ENCODE data around the gene SLC35E2B. TPM values are rescaled to one million over a fixed set of nuclear protein-coding genes. Genes with fewer than 3 reads are reported as not detected.

The SLC35E2B gene
- total RNA-seq, result 29.0 and 35.9 TPM in 2 replicates

DNA sequence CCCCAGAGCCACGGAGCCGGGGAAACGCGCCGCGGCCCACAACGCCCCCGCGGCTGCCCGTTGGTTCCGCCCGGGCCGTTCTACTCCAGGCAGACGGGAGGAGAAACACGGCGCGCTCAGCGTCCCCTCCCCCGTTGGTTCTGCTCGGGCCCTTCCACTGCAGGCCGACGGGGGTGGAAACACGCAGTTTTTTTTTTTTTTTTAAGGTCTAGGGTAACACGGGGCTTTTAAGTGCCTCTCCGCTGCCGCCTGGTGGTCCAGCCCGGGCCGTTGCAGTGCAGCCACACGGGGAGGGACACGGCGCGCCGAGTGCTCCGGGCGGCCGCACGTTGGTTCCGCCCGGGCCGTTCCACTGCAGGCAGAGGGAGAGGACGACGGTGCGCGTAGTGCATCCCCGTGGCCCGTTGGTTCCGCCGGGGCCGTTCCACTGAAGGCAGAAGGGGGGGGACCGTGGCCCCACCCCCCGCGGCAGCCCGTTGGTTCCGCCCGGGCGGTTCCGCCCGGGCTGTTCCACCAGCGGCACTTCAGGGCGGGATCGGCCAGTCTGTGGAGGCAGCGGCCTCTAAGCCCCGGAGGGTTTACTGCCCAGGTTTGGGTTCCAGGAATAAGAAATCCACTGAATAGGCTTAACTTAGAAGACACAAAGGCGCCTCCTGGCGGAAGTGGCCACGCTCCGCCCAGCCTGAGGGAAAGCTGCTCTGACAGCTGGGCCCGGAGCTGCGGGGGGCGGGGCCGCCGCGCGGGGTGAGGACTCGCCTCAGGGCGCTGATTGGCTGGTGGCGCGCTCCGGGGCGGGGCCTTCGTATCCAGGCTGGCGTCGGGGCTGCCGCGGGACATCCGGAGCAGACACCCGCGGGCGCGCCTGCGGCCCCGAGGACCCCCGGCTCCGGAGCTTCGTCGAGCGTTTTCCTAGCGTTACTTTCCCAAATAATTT is at the start of gene SLC35E2B:
Gene SLC35E2B, minus strand, starts transcription at position 82 of the 934 bp plus-strand sequence. CDS start 16,096 bp downstream, outside the sequence.

GRCh38 chr1:1724035-1724864 is 31.7 kb upstream of the SLC35E2B start, which contains the start of gene CDK11A:
CDK11A (minus strand) TSS chr1:1724357; CDS start chr1:1722818, 1,539 bp downstream.

DNA sequence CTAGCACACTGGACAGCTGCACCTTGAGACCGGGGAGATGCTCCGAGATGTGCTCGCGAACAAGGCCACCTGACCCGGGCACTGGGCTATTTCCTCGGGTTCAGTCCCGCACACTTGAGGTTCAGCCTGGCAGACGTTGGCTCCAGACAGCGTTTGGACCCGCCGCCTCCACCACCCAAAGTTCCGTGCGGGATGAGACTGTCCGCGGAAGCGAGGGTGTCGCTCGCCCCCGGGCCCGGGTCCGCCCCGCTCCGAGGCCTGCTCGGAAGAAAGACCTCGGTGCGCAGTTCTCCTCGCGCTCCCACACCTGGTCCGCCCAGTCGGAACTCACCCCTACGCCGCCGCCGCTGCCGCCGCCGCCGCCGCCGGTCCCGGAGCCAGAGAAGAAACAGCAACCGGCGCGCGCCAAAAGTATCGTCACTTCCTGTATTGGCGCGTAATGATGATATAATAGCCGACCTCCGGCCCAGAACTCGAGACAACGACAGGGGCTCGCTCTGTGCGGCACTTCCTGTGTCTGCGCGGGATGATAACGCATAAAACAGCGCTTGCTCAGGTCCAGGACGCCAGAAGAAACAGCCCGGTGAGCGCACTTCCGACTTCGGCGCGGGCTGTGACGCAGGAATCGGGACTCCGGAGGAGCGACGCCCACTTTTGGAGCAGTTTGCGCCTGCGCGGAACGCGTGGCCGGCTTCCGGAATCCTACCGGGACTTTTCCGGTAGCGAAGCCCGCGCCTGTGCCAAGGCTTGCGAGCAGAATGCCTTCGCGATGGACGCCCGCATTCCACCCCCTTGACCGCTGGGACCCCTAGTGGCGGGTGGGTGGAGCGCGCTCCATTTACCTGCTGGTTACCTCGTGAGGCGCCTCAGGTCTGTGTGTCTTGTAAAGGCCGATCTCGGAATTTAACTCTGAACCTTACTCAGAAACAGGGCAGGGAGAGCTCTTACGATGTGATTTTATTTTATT is 33.7 kb downstream of the SLC35E2B start, which contains the start of gene CDK11B:
Gene CDK11B, minus strand, starts transcription at position 422 of the 967 bp plus-strand sequence. CDS start 1,519 bp downstream, outside the sequence.

DNA sequence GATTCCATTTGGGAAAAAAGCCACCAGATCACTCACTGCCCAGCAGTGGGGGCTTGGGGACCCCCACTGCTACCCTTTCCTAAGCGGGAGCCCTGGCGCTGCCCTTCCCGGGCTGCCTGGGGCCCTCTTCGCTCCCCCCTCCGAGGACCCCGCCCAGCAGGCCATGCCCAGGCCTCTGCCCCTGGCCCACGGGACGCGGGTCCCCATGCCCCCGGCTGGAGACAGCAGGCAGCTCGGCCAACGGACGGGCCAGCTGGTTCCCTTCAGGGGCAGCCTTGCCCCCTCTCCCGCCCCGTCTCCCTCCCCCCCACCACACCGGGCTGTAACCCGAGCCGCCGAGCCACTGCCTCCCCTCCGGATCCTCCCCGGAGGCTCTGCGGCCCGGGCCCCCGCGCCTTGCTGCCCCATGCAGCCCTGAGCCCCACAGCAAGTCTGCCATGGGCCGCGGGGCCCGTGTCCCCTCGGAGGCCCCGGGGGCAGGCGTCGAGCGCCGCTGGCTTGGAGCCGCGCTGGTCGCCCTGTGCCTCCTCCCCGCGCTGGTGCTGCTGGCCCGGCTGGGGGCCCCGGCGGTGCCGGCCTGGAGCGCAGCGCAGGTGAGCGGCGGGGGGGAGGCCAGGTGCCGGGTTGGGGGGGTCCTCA is 60.7 kb downstream of the SLC35E2B start, which contains the start of gene MMP23B:
Gene MMP23B, plus strand, starts transcription at position 392 of the 639 bp plus-strand sequence. Its CDS starts 46 bp downstream, at position 438.

DNA sequence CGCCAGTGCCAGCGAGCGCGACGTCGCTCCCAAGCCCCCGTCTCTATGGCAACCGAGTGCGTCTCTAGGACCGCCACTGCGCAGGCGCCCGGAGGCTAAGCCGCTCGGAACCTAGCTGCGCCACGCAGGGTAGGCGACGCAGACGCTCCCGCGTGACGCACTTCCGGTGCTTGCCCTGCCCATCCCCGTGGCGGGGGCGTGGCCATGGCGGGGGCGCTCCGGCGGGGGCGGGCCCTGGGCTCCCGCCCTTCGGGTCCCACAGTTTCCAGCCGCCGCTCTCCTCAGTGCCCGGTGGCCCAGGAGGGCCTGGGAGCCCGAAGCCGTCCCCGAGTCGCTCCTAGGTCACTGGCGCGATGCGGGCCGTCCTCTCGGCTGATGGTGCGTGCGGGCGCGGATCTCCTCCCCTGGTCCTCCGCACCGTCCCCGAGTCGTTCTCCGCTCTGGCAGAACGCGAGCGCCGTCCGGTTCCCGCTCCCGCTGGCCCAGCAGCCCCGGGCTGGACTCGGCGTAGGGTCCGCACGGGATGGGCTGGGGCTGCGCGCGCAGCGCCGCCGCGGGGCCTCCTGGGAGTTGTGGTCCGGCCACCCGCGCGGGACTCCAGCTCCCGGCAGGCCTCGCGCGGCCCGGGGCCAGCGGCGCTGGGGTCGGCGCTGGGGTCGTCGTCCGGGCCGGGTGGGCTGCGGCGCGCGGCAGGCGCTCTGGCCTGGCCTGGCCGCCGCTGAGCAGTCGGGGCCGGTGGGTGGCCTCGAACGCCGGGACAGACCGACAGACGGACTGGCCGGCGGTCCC is 77.1 kb downstream of the SLC35E2B start, which contains the start of gene MIB2:
Gene MIB2, plus strand, starts transcription at position 245 of the 789 bp plus-strand sequence. CDS start 7,953 bp downstream, outside the sequence.

Other genes starting within 250 kb of the SLC35E2B start
- 0.11 and 0.52 TPM in 2 replicates for gene ATAD3C, start 243.1 kb downstream of the SLC35E2B start, total RNA-seq
- gene ATAD3B, start 221.0 kb downstream of the SLC35E2B start, total RNA-seq, result 12.4 and 20.0 TPM in 2 replicates
- 13.1 and 19.4 TPM in 2 replicates for gene ATAD3A, start 180.6 kb downstream of the SLC35E2B start, total RNA-seq
- gene TMEM240, start 152.2 kb downstream of the SLC35E2B start, total RNA-seq, result 1.2 TPM in 2 replicates
- gene SSU72, start 117.9 kb downstream of the SLC35E2B start, total RNA-seq, result 54.4 and 54.6 TPM in 2 replicates
- gene FNDC10, start 92.7 kb downstream of the SLC35E2B start, total RNA-seq, result 0.60 and 0.65 TPM in 2 replicates
- gene MIB2, start 77.3 kb downstream of the SLC35E2B start, total RNA-seq, result 33.8 and 35.0 TPM in 2 replicates
- gene MMP23B, start 60.6 kb downstream of the SLC35E2B start, total RNA-seq, result 0.17 and 1.1 TPM in 2 replicates
- gene CDK11B, start 33.8 kb downstream of the SLC35E2B start, total RNA-seq, result 7.0 and 9.7 TPM in 2 replicates
- 9.5 and 11.0 TPM in 2 replicates for gene CDK11A, start 31.6 kb upstream of the SLC35E2B start, total RNA-seq
- gene NADK, start 85.7 kb upstream of the SLC35E2B start, total RNA-seq, result 28.9 and 31.5 TPM in 2 replicates
- 79.4 and 88.2 TPM in 2 replicates for gene GNB1, start 198.3 kb upstream of the SLC35E2B start, total RNA-seq
- gene CALML6, start 222.5 kb upstream of the SLC35E2B start, total RNA-seq, result under 0.01 TPM in 1 of 2 replicates, not detected in the other
- not detected in 2 replicates for gene TMEM52, start 226.5 kb upstream of the SLC35E2B start, total RNA-seq

Data from dermis lymphatic vessel endothelial cell (primary cell).